ENCODE measurements around the gene ZHX3.

Gene ZHX3

GRCh38 chr20:41360831-41361756, 43.6 kb upstream of the ZHX3 start:
- no peak for DNase-seq
- no peak overlapping the region for H3K4me3 Mint-ChIP-seq
- H3K27me3 Mint-ChIP-seq, result peaks cover 16 to 18% of the 10 kb centered on the region in 2 donors
- H3K36me3 Mint-ChIP-seq (ENCODE audit: insufficient read depth), result peaks cover 3% of the 10 kb centered on the region
- no peaks in the 10 kb centered on the region for H3K4me1 Mint-ChIP-seq (ENCODE audit: low read depth in 2 of 2)
- no peak for ATAC-seq (replicated peaks)
- H3K9me3 Mint-ChIP-seq, result no peaks in the 10 kb centered on the region
- no peak overlapping the region for H3K27ac Mint-ChIP-seq

- Mint-ChIP-seq H3K4me3 (no peak overlapping the region), H3K27me3 (peaks cover 4 to 5% of the 10 kb centered on the region in 2 donors), H3K9me3 (no peaks in the 10 kb centered on the region), H3K4me1 (ENCODE audit: low read depth in 2 of 2) (no peaks in the 10 kb centered on the region), H3K27ac (no peak overlapping the region), H3K36me3 (ENCODE audit: insufficient read depth) (peaks cover under 1% of the 10 kb centered on the region)
- ATAC-seq (replicated peaks), result no peak
- no peak for DNase-seq
Observed at GRCh38 chr20:41359541-41360011, 42.0 kb upstream of the ZHX3 start.

- Mint-ChIP-seq H3K4me3 (no peak overlapping the region), H3K36me3 (ENCODE audit: insufficient read depth) (no peaks in the 10 kb centered on the region), H3K27ac (no peak overlapping the region), H3K27me3 (no peaks in the 10 kb centered on the region), H3K9me3 (no peaks in the 10 kb centered on the region), H3K4me1 (ENCODE audit: low read depth in 2 of 2) (peaks cover 0 to 2% of the 10 kb centered on the region in 2 donors)
- ATAC-seq (replicated peaks), result no peak
- DNase-seq, result no peak
Observed at GRCh38 chr20:41358717-41359116, 41.2 kb upstream of the ZHX3 start.

- no peaks in the 10 kb centered on the region for H3K27me3 Mint-ChIP-seq
- H3K9me3 Mint-ChIP-seq, result no peaks in the 10 kb centered on the region
- H3K36me3 Mint-ChIP-seq (ENCODE audit: insufficient read depth), result no peaks in the 10 kb centered on the region
- ATAC-seq (replicated peaks) (no peak), DNase-seq (no peak)
- H3K27ac Mint-ChIP-seq, result no peak overlapping the region
- H3K4me3 Mint-ChIP-seq, result no peak overlapping the region
- peaks cover 0 to 2% of the 10 kb centered on the region in 2 donors for H3K4me1 Mint-ChIP-seq (ENCODE audit: low read depth in 2 of 2)
Observed at GRCh38 chr20:41358230-41358629, 40.7 kb upstream of the ZHX3 start.

GRCh38 chr20:41357424-41358163, 40.1 kb upstream of the ZHX3 start:
- H3K9me3 Mint-ChIP-seq, result no peaks in the 10 kb centered on the region
- H3K4me1 Mint-ChIP-seq (ENCODE audit: low read depth in 2 of 2), result peaks cover 0 to 2% of the 10 kb centered on the region in 2 donors
- peak; percentile 19 for ATAC-seq (replicated peaks)
- no peak overlapping the region for H3K27ac Mint-ChIP-seq
- DNase-seq, result no peak
- H3K36me3 Mint-ChIP-seq (ENCODE audit: insufficient read depth), result no peaks in the 10 kb centered on the region
- H3K4me3 Mint-ChIP-seq, result no peak overlapping the region
- H3K27me3 Mint-ChIP-seq, result no peaks in the 10 kb centered on the region

- no peak for DNase-seq
- Mint-ChIP-seq H3K27ac (no peak overlapping the region), H3K4me3 (no peak overlapping the region), H3K4me1 (ENCODE audit: low read depth in 2 of 2) (peaks cover 0 to 2% of the 10 kb centered on the region in 2 donors), H3K27me3 (no peaks in the 10 kb centered on the region), H3K9me3 (no peaks in the 10 kb centered on the region), H3K36me3 (ENCODE audit: insufficient read depth) (no peaks in the 10 kb centered on the region)
- no peak for ATAC-seq (replicated peaks)
Observed at GRCh38 chr20:41356951-41357350, 39.4 kb upstream of the ZHX3 start.

- ATAC-seq (replicated peaks) (no peak), DNase-seq (no peak)
- Mint-ChIP-seq H3K36me3 (ENCODE audit: insufficient read depth) (no peaks in the 10 kb centered on the region), H3K9me3 (no peaks in the 10 kb centered on the region), H3K27ac (no peak overlapping the region), H3K4me3 (no peak overlapping the region), H3K4me1 (ENCODE audit: low read depth in 2 of 2) (peaks cover 0 to 2% of the 10 kb centered on the region in 2 donors), H3K27me3 (peaks cover 0 to 1% of the 10 kb centered on the region in 2 donors)
Observed at GRCh38 chr20:41355598-41356203, 38.2 kb upstream of the ZHX3 start.

- no peak for DNase-seq
- no peak for ATAC-seq (replicated peaks)
- Mint-ChIP-seq H3K27me3 (peaks cover 0 to 6% of the 10 kb centered on the region in 2 donors), H3K4me1 (ENCODE audit: low read depth in 2 of 2) (peaks cover 0 to 4% of the 10 kb centered on the region in 2 donors), H3K27ac (no peak overlapping the region), H3K9me3 (no peaks in the 10 kb centered on the region), H3K36me3 (ENCODE audit: insufficient read depth) (no peaks in the 10 kb centered on the region), H3K4me3 (no peak overlapping the region)
Observed at GRCh38 chr20:41355192-41355591, 37.7 kb upstream of the ZHX3 start.

GRCh38 chr20:41353530-41353929, 36.0 kb upstream of the ZHX3 start:
- H3K9me3 Mint-ChIP-seq, result no peaks in the 10 kb centered on the region
- ATAC-seq (replicated peaks), result no peak
- peaks cover 0 to 4% of the 10 kb centered on the region in 2 donors for H3K4me1 Mint-ChIP-seq (ENCODE audit: low read depth in 2 of 2)
- no peak overlapping the region for H3K27ac Mint-ChIP-seq
- peaks cover 0 to 9% of the 10 kb centered on the region in 2 donors for H3K27me3 Mint-ChIP-seq
- no peak overlapping the region for H3K4me3 Mint-ChIP-seq
- DNase-seq, result no peak
- no peaks in the 10 kb centered on the region for H3K36me3 Mint-ChIP-seq (ENCODE audit: insufficient read depth)

GRCh38 chr20:41352666-41353065, 35.1 kb upstream of the ZHX3 start:
- Mint-ChIP-seq H3K9me3 (no peaks in the 10 kb centered on the region), H3K36me3 (ENCODE audit: insufficient read depth) (no peaks in the 10 kb centered on the region), H3K4me1 (ENCODE audit: low read depth in 2 of 2) (peaks cover 0 to 4% of the 10 kb centered on the region in 2 donors), H3K27ac (no peak overlapping the region), H3K4me3 (no peak overlapping the region), H3K27me3 (peaks cover 0 to 9% of the 10 kb centered on the region in 2 donors)
- no peak for DNase-seq
- no peak for ATAC-seq (replicated peaks)

- no peaks in the 10 kb centered on the region for H3K36me3 Mint-ChIP-seq (ENCODE audit: insufficient read depth)
- peaks cover 0 to 9% of the 10 kb centered on the region in 2 donors for H3K27me3 Mint-ChIP-seq
- H3K27ac Mint-ChIP-seq, result no peak overlapping the region
- DNase-seq (no peak), ATAC-seq (replicated peaks) (no peak)
- H3K4me3 Mint-ChIP-seq, result no peak overlapping the region
- peaks cover 0 to 4% of the 10 kb centered on the region in 2 donors for H3K4me1 Mint-ChIP-seq (ENCODE audit: low read depth in 2 of 2)
- H3K9me3 Mint-ChIP-seq, result no peaks in the 10 kb centered on the region
Observed at GRCh38 chr20:41352106-41352505, 34.6 kb upstream of the ZHX3 start.

- no peak for DNase-seq
- H3K36me3 Mint-ChIP-seq (ENCODE audit: insufficient read depth), result no peaks in the 10 kb centered on the region
- H3K4me3 Mint-ChIP-seq, result no peak overlapping the region
- H3K4me1 Mint-ChIP-seq (ENCODE audit: low read depth in 2 of 2), result peaks cover 0 to 4% of the 10 kb centered on the region in 2 donors
- peaks cover 0 to 9% of the 10 kb centered on the region in 2 donors for H3K27me3 Mint-ChIP-seq
- ATAC-seq (replicated peaks), result no peak
- H3K27ac Mint-ChIP-seq, result no peak overlapping the region
- no peaks in the 10 kb centered on the region for H3K9me3 Mint-ChIP-seq
Observed at GRCh38 chr20:41350408-41350962, 33.0 kb upstream of the ZHX3 start.

- no peaks in the 10 kb centered on the region for H3K9me3 Mint-ChIP-seq
- ATAC-seq (replicated peaks) (no peak), DNase-seq (no peak)
- no peak overlapping the region for H3K4me3 Mint-ChIP-seq
- H3K36me3 Mint-ChIP-seq (ENCODE audit: insufficient read depth), result no peaks in the 10 kb centered on the region
- peaks cover 0 to 4% of the 10 kb centered on the region in 2 donors for H3K4me1 Mint-ChIP-seq (ENCODE audit: low read depth in 2 of 2)
- H3K27ac Mint-ChIP-seq, result no peak overlapping the region
- H3K27me3 Mint-ChIP-seq, result peaks cover 0 to 9% of the 10 kb centered on the region in 2 donors
Observed at GRCh38 chr20:41349943-41350342, 32.4 kb upstream of the ZHX3 start.

Measured in effector memory CD8-positive, alpha-beta T cell (primary cell).